ENCODE results near the gene CHD1L.

DNA sequence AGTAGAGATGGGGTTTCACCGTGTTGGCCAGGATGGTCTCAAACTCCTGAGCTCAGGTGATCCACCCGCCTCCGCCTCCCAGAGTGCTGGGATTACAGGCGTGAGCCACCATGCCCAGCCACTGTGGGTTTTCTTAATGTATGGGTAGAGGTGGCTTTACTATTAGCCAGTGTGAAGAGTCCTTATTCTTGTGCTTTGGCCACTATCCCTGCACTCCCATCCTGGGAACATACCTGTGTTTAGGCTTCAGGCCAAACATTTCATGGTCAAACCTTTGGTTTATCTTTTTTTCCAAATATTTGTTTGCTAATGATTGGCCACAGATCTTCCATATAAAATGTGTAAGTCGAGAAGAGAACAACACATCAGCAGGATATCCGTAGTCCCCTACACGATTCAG is 33.9 kb upstream of the CHD1L start:
- TF ChIP-seq SP1 (IDR thresholded peaks at IDR 0.05) (no peak), FOXM1 (IDR thresholded peaks at IDR 0.05; ENCODE audit: borderline replicate concordance) (no peak), BHLHE40 (IDR thresholded peaks at IDR 0.05; ENCODE audit: borderline replicate concordance) (no peak), FOXA1 (IDR thresholded peaks at IDR 0.05) (no peak), NFRKB (IDR thresholded peaks at IDR 0.05) (no peak), ELF4 (IDR thresholded peaks at IDR 0.05) (no peak), ARNT (IDR thresholded peaks at IDR 0.05) (no peak), LEF1 (IDR thresholded peaks at IDR 0.05; ENCODE audit: borderline replicate concordance) (no peak), TARDBP (IDR thresholded peaks at IDR 0.05) (no peak), PKNOX1 (IDR thresholded peaks at IDR 0.05) (no peak), SUZ12 (IDR thresholded peaks at IDR 0.05) (no peak), ZNF384 (IDR thresholded peaks at IDR 0.05) (no peak), HDGF (IDR thresholded peaks at IDR 0.05; ENCODE audit: borderline replicate concordance) (no peak), L3MBTL2 (conservative IDR thresholded peaks at IDR 0.05) (no peak)

All from HEK293T (cell line).